OCI-LY3 (cell line): Measurements from ENCODE around the gene RHOH.

Source experiments
- H2AFZ ChIP-seq: fragments of 200-600, 300-600 bp; shearing (Covaris generic); 2 replicates; pipeline ENCODE4 v1.6.0; 2014; ENCODE audit warnings: antibody characterized with exemption, low read depth, low read length
- H3K27ac ChIP-seq: fragments of 200-600, 300-600 bp; sonication (generic); 2 replicates; pipeline ENCODE4 v1.5.1; 2014; ENCODE audit warnings: mild to moderate bottlenecking, low read length, moderate library complexity, mixed read lengths
- H3K27me3 ChIP-seq: fragments of 200-600, 300-600 bp; sonication (generic); 2 replicates; pipeline ENCODE4 v1.6.1; 2014; ENCODE audit warnings: low read depth, low read length, mixed read lengths
- H3K36me3 ChIP-seq: fragments of 200-600, 300-600 bp; sonication (generic); replicated peaks from 2 replicates; pipeline ENCODE3; 2014; ENCODE audit warnings: low read depth, low read length, mixed read lengths
- H3K4me1 ChIP-seq: fragments of 300-600, 200-600 bp; sonication (generic); 2 replicates; pipeline ENCODE4 v1.6.1; 2014; ENCODE audit warnings: low read length, mixed read lengths
- H3K4me2 ChIP-seq: fragments of 200-600, 300-600 bp; sonication (generic); 2 replicates; pipeline ENCODE4 v1.6.1; 2014; ENCODE audit warnings: low read length, mixed read lengths
- H3K4me3 ChIP-seq: fragments of 300-600, 200-600 bp; sonication (generic); 2 replicates; pipeline ENCODE4 v1.5.1; 2014; ENCODE audit warnings: antibody characterized with exemption, mild to moderate bottlenecking, low read length, moderate library complexity
- H3K79me2 ChIP-seq: fragments of 300-600, 200-600 bp; shearing (Covaris generic); 2 replicates; pipeline ENCODE4 v1.6.1; 2014; ENCODE audit warnings: mild to moderate bottlenecking, low read length, mixed read lengths
- H3K9ac ChIP-seq: fragments of 300-600, 200-600 bp; shearing (Covaris generic); 2 replicates; pipeline ENCODE4 v1.6.0; 2014; ENCODE audit warnings: mild to moderate bottlenecking, low read length, moderate library complexity
- H3K9me3 ChIP-seq: fragments of 200-600, 300-600 bp; shearing (Covaris generic); 2 replicates; pipeline ENCODE4 v1.6.1; 2014; ENCODE audit warnings: low read length, mixed read lengths; ENCODE audit not compliant: insufficient read depth
- H4K20me1 ChIP-seq: fragments of 200-600, 300-600 bp; sonication (generic); 2 replicates; pipeline ENCODE4 v1.6.1; 2016; ENCODE audit warnings: low read length, mixed read lengths; ENCODE audit not compliant: insufficient read depth
- EZH2phosphoT487 ChIP-seq: fragments of 200-600 bp; shearing (Covaris generic); IDR thresholded peaks from 2 replicates; pipeline ENCODE4 v1.6.1; 2018; ENCODE audit warnings: antibody characterized with exemption, mixed run types, low read depth
- TF ChIP-seq, protein P1 (sequence below): fragments of 200-600, 300-600 bp; sonication (generic); IDR thresholded peaks from 2 replicates; pipeline ENCODE4 v1.5.1; 2014; ENCODE audit warnings: antibody characterized with exemption, low read length, low read depth

Gene RHOH

DNA sequence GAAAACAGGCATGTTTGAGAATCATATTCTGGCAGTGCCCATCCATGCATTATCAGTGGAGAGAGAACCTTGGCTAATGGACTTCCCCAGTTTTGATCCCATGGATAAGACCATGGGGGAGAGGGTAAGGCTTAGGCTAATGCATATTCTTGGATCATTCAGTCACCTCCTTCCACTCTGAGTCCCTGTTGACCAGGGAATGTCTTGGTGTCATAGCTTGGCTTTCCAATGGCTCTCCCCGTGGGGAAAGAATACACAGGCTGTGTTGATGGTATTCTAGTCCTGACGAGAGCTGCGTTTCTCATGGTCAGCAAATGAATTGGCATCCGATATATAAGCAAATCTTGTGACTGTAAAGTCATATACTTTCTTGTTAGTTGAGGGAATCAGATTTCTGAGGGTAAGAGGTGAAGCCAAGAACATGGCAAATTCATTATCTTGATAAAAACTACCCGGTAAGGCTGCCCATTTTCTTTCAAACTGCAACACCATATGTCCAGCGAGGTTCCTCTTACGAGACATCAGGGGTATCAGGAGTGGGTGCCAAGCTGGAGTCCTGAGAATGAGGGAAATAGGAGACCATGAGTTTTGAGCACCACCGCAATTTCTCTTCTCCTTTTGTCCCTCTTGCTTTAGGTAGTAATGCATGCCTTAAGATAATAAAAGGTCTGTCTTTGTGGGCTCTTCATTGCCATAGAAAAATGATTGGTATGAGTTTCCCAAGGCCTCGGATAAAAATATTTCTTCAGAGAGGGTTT, 18.0 kb downstream of the RHOH start:
- no peak for TF ChIP-seq EZH2phosphoT487
- Histone ChIP-seq H3K27ac (peak overlapping the region; percentile 34; the same call in 1 of the 2 replicates), H3K79me2 (peaks cover 100% of the 10 kb centered on the region), H3K9ac (no peak overlapping the region), H4K20me1 (peaks cover 95% of the 10 kb centered on the region), H3K36me3 (peaks cover 72% of the 10 kb centered on the region), H3K4me3 (peak overlapping the region; percentile 6; the same call in 1 of the 2 replicates), H3K27me3 (no peaks in the 10 kb centered on the region), H3K9me3 (no peaks in the 10 kb centered on the region), H3K4me1 (peaks cover 86% of the 10 kb centered on the region), H3K4me2 (peak overlapping the region; percentile 37), H2AFZ (no peak overlapping the region)

GRCh38 chr4:40216622-40217366, 20.0 kb downstream of the RHOH start:
- Histone ChIP-seq H3K4me1 (peaks cover 76% of the 10 kb centered on the region), H3K79me2 (peaks cover 100% of the 10 kb centered on the region)

GRCh38 chr4:40221744-40222143, 24.9 kb downstream of the RHOH start:
- Histone ChIP-seq H2AFZ (no peak overlapping the region), H4K20me1 (peaks cover 92% of the 10 kb centered on the region), H3K79me2 (peaks cover 100% of the 10 kb centered on the region), H3K36me3 (peaks cover 83% of the 10 kb centered on the region), H3K4me2 (no peak overlapping the region), H3K9ac (no peak overlapping the region), H3K27me3 (no peaks in the 10 kb centered on the region), H3K9me3 (peaks cover 6% of the 10 kb centered on the region; the same call in 1 of the 2 replicates), H3K4me1 (peaks cover 50% of the 10 kb centered on the region), H3K4me3 (no peak overlapping the region), H3K27ac (no peak overlapping the region)
- no peak for TF ChIP-seq EZH2phosphoT487
- TF ChIP-seq, protein P1, sequence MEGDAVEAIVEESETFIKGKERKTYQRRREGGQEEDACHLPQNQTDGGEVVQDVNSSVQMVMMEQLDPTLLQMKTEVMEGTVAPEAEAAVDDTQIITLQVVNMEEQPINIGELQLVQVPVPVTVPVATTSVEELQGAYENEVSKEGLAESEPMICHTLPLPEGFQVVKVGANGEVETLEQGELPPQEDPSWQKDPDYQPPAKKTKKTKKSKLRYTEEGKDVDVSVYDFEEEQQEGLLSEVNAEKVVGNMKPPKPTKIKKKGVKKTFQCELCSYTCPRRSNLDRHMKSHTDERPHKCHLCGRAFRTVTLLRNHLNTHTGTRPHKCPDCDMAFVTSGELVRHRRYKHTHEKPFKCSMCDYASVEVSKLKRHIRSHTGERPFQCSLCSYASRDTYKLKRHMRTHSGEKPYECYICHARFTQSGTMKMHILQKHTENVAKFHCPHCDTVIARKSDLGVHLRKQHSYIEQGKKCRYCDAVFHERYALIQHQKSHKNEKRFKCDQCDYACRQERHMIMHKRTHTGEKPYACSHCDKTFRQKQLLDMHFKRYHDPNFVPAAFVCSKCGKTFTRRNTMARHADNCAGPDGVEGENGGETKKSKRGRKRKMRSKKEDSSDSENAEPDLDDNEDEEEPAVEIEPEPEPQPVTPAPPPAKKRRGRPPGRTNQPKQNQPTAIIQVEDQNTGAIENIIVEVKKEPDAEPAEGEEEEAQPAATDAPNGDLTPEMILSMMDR, result no peak

More at GRCh38 chr4:40216622-40217366, 20.0 kb downstream of the RHOH start:
- Histone ChIP-seq H3K36me3 (peaks cover 76% of the 10 kb centered on the region), H3K4me3 (no peak overlapping the region), H3K9me3 (peaks cover 2% of the 10 kb centered on the region; the same call in 1 of the 2 replicates), H3K4me2 (peak overlapping the region; percentile 16), H3K27ac (peak overlapping the region; percentile 5; the same call in 1 of the 2 replicates), H4K20me1 (peaks cover 95% of the 10 kb centered on the region), H3K27me3 (no peaks in the 10 kb centered on the region), H2AFZ (no peak overlapping the region), H3K9ac (no peak overlapping the region)
- no peak for TF ChIP-seq EZH2phosphoT487
- TF ChIP-seq, protein P1, result no peak

DNA sequence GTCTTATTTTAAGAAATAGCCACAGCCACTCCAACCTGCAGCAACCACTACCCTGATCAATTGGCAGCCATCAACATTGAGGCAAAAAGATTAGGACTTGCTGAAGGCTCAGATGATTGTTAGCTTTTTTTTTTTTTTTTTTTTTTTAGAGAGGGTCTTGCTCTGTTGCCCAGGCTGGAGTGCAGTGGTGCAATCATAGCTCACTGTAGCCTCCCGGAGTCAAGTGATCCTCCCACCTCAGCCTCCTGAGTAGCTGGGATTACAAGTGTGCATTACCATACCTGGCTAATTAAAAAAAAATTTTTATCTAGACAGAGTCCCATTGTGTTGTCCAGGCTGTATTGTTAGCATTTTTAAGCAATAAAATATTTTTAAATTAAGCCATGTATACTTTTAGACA, 26.5 kb downstream of the RHOH start:
- Histone ChIP-seq H3K9me3 (peaks cover 6% of the 10 kb centered on the region; the same call in 1 of the 2 replicates), H4K20me1 (peaks cover 88% of the 10 kb centered on the region), H3K9ac (no peak overlapping the region), H3K4me1 (peaks cover 50% of the 10 kb centered on the region), H2AFZ (no peak overlapping the region), H3K27ac (no peak overlapping the region), H3K36me3 (peaks cover 67% of the 10 kb centered on the region), H3K4me2 (no peak overlapping the region), H3K79me2 (peaks cover 100% of the 10 kb centered on the region), H3K4me3 (no peak overlapping the region), H3K27me3 (no peaks in the 10 kb centered on the region)
- no peak for TF ChIP-seq EZH2phosphoT487
- TF ChIP-seq, protein P1, result no peak
